Measurements from ENCODE around the gene TMTC4. TPM values are rescaled to one million over a fixed set of nuclear protein-coding genes. Genes with fewer than 3 reads are reported as not detected.

Gene TMTC4
- total RNA-seq, 4 donors from 2014 or later: 17.6 to 37.9 (median 21.0) TPM

- WGBS: 79% methylated on average over 12 of the region's 12 CpGs
- Histone ChIP-seq H3K27me3 (no peaks in the 10 kb centered on the region), H3K27ac (no peak overlapping the region), H3K36me3 (peaks cover 27% of the 10 kb centered on the region), H3K9me3 (no peaks in the 10 kb centered on the region), H3K4me1 (no peaks in the 10 kb centered on the region), H3K4me3 (no peak overlapping the region)
- no peak for DNase-seq (ENCODE audit: low spot score in 2 of 2)
- TF ChIP-seq CTCF (IDR thresholded peaks at IDR 0.05) (peak in 1 of 2 donors; percentile 8), POLR2A (IDR thresholded peaks at IDR 0.05) (no peak)
Observed at GRCh38 chr13:100646030-100646673, 28.4 kb downstream of the TMTC4 start.

- Histone ChIP-seq H3K27ac (no peak overlapping the region), H3K36me3 (peaks cover 26% of the 10 kb centered on the region), H3K4me1 (no peaks in the 10 kb centered on the region), H3K9me3 (no peaks in the 10 kb centered on the region), H3K27me3 (no peaks in the 10 kb centered on the region), H3K4me3 (no peak overlapping the region)
- no peak for DNase-seq (ENCODE audit: low spot score in 2 of 2)
- 91% methylated on average over 7 of the region's 7 CpGs for WGBS
- no peak for TF ChIP-seq POLR2A (IDR thresholded peaks at IDR 0.05)
- no peak for TF ChIP-seq POLR2AphosphoS5 (IDR thresholded peaks at IDR 0.05)
- no peak for TF ChIP-seq CTCF (IDR thresholded peaks at IDR 0.05)
- no peak for TF ChIP-seq EP300 (IDR thresholded peaks at IDR 0.05)
Observed at GRCh38 chr13:100645382-100645781, 29.2 kb downstream of the TMTC4 start.

- H3K9me3 ChIP-seq: no peaks in the 10 kb centered on the region
- 91% methylated on average over 7 of the region's 7 CpGs for WGBS
- no peak for DNase-seq (ENCODE audit: low spot score in 2 of 2)
- no peaks in the 10 kb centered on the region for H3K27me3 ChIP-seq
- no peak for TF ChIP-seq CTCF (IDR thresholded peaks at IDR 0.05)
- H3K27ac ChIP-seq: no peak overlapping the region
- H3K36me3 ChIP-seq: peaks cover 24% of the 10 kb centered on the region
- H3K4me1 ChIP-seq: no peaks in the 10 kb centered on the region
- no peak overlapping the region for H3K4me3 ChIP-seq
Observed at GRCh38 chr13:100644371-100644770, 30.2 kb downstream of the TMTC4 start.

GRCh38 chr13:100637796-100638195, 36.8 kb downstream of the TMTC4 start:
- no peaks in the 10 kb centered on the region for H3K9me3 ChIP-seq
- no peaks in the 10 kb centered on the region for H3K27me3 ChIP-seq
- peaks cover 72% of the 10 kb centered on the region for H3K36me3 ChIP-seq
- DNase-seq (ENCODE audit: low spot score in 2 of 2): no peak
- no peak overlapping the region for H3K4me3 ChIP-seq
- H3K4me1 ChIP-seq: no peaks in the 10 kb centered on the region
- TF ChIP-seq EP300 (IDR thresholded peaks at IDR 0.05) (no peak), CTCF (IDR thresholded peaks at IDR 0.05) (no peak), POLR2A (IDR thresholded peaks at IDR 0.05) (no peak), POLR2AphosphoS5 (IDR thresholded peaks at IDR 0.05) (no peak)
- H3K27ac ChIP-seq: no peak overlapping the region
- 90% methylated on average over 5 of the region's 5 CpGs for WGBS

GRCh38 chr13:100637380-100637779, 37.2 kb downstream of the TMTC4 start:
- 92% methylated on average over 16 of the region's 16 CpGs for WGBS
- Histone ChIP-seq H3K36me3 (peaks cover 68% of the 10 kb centered on the region), H3K27ac (no peak overlapping the region), H3K4me3 (no peak overlapping the region), H3K27me3 (no peaks in the 10 kb centered on the region), H3K4me1 (no peaks in the 10 kb centered on the region), H3K9me3 (no peaks in the 10 kb centered on the region)
- DNase-seq (ENCODE audit: low spot score in 2 of 2): no peak
- TF ChIP-seq EP300 (IDR thresholded peaks at IDR 0.05): no peak
- no peak for TF ChIP-seq POLR2A (IDR thresholded peaks at IDR 0.05)
- TF ChIP-seq POLR2AphosphoS5 (IDR thresholded peaks at IDR 0.05): no peak
- no peak for TF ChIP-seq CTCF (IDR thresholded peaks at IDR 0.05)
